Tibial nerve (tissue), 3 donors: ENCODE data around the gene RHBDD1.

Source experiments
- CTCF ChIP-seq, 5 experiments: fragments of 200-600 bp in 3 of 5; fragments of 450-650 bp in 2 of 5; sonication (generic) in 3 of 5; IDR thresholded peaks; one replicate each; pipeline ENCODE4 v1.5.1; 2016 to 2019; ENCODE audit warnings: antibody characterized with exemption in 5 of 5, mild to moderate bottlenecking in 3 of 5, moderate library complexity in 2 of 5
- POLR2A ChIP-seq, 2 donors: fragments of 450-650 bp; IDR thresholded peaks; one replicate each; pipeline ENCODE4 v1.6.1; 2017; ENCODE audit warnings: antibody characterized with exemption in 2 of 2, mild to moderate bottlenecking in 2 of 2, moderate library complexity in 2 of 2

GRCh38 chr2:227038550-227039189 lies 202.8 kb downstream of the RHBDD1 start:
- TF ChIP-seq POLR2A (IDR thresholded peaks at IDR 0.05) (no peak), CTCF (IDR thresholded peaks at IDR 0.05) (no peak)
